ENCODE results near the gene KIAA1143. TPM values are rescaled to one million over a fixed set of nuclear protein-coding genes. Genes with fewer than 3 reads are reported as not detected.

The KIAA1143 gene
- total RNA-seq (ENCODE audit: low replicate concordance), result 28.0 and 32.4 TPM in 2 replicates
- long read RNA-seq, full-length matches to known transcripts, result 47 of 50 reads
- long read RNA-seq, partial matches to known transcripts, result 1 of 50 reads
- long read RNA-seq, other reads (novel, unspliced or antisense), result 2 of 50 reads

GRCh38 chr3:44761424-44762169, at the start of gene KIAA1143, which contains the start of gene KIF15:
TSS of gene KIAA1143 (minus strand) at chr3:44761619. CDS start at chr3:44761602, 17 bp downstream.
TSS of gene KIF15 (plus strand) at chr3:44761794. CDS start at chr3:44761866, 72 bp downstream.
- TF ChIP-seq CTCF (conservative IDR thresholded peaks at IDR 0.05), result no peak
- Mint-ChIP-seq H3K4me3 (peak within 1 kb of the TSS; percentile 90), H3K27me3 (no peaks in the 10 kb centered on the region), H3K9me3 (no peaks in the 10 kb centered on the region), H3K27ac (peak within 1 kb of the TSS; percentile 89), H3K4me1 (ENCODE audit: unreplicated experiment) (peaks cover 12% of the 10 kb centered on the region), H3K36me3 (peaks cover 48% of the 10 kb centered on the region)
- peak; percentile 96 for DNase-seq (ENCODE audit: extremely low spot score, unreplicated experiment)

- Mint-ChIP-seq H3K9me3 (no peaks in the 10 kb centered on the region), H3K4me1 (ENCODE audit: unreplicated experiment) (no peaks in the 10 kb centered on the region), H3K4me3 (no peak overlapping the region), H3K27me3 (no peaks in the 10 kb centered on the region), H3K36me3 (peaks cover 4% of the 10 kb centered on the region), H3K27ac (no peak overlapping the region)
- DNase-seq (ENCODE audit: extremely low spot score, unreplicated experiment), result no peak
- TF ChIP-seq CTCF (conservative IDR thresholded peaks at IDR 0.05), result peak; percentile 47
Measured at GRCh38 chr3:44805960-44806359, 44.5 kb upstream of the KIAA1143 start.

GRCh38 chr3:44803298-44803697, 41.9 kb upstream of the KIAA1143 start:
- Mint-ChIP-seq H3K36me3 (peaks cover 4% of the 10 kb centered on the region), H3K4me1 (ENCODE audit: unreplicated experiment) (no peaks in the 10 kb centered on the region), H3K4me3 (no peak overlapping the region), H3K9me3 (no peaks in the 10 kb centered on the region), H3K27ac (no peak overlapping the region), H3K27me3 (no peaks in the 10 kb centered on the region)
- no peak for DNase-seq (ENCODE audit: extremely low spot score, unreplicated experiment)
- no peak for TF ChIP-seq CTCF (conservative IDR thresholded peaks at IDR 0.05)

GRCh38 chr3:44802011-44802410, 40.6 kb upstream of the KIAA1143 start:
- DNase-seq (ENCODE audit: extremely low spot score, unreplicated experiment), result no peak
- peaks cover 7% of the 10 kb centered on the region for H3K36me3 Mint-ChIP-seq
- H3K27me3 Mint-ChIP-seq, result no peaks in the 10 kb centered on the region
- no peak overlapping the region for H3K27ac Mint-ChIP-seq
- H3K9me3 Mint-ChIP-seq, result no peaks in the 10 kb centered on the region
- H3K4me1 Mint-ChIP-seq (ENCODE audit: unreplicated experiment), result no peaks in the 10 kb centered on the region
- TF ChIP-seq CTCF (conservative IDR thresholded peaks at IDR 0.05), result no peak
- no peak overlapping the region for H3K4me3 Mint-ChIP-seq

- no peak for TF ChIP-seq CTCF (conservative IDR thresholded peaks at IDR 0.05)
- no peak overlapping the region for H3K27ac Mint-ChIP-seq
- peaks cover 16% of the 10 kb centered on the region for H3K36me3 Mint-ChIP-seq
- no peaks in the 10 kb centered on the region for H3K9me3 Mint-ChIP-seq
- no peak for DNase-seq (ENCODE audit: extremely low spot score, unreplicated experiment)
- no peaks in the 10 kb centered on the region for H3K4me1 Mint-ChIP-seq (ENCODE audit: unreplicated experiment)
- H3K27me3 Mint-ChIP-seq, result no peaks in the 10 kb centered on the region
- no peak overlapping the region for H3K4me3 Mint-ChIP-seq
Measured at GRCh38 chr3:44795197-44795596, 33.8 kb upstream of the KIAA1143 start.

Measured in type B pancreatic cell (in vitro differentiated cells).